ENCODE results near the gene RIN1. TPM values are rescaled to one million over a fixed set of nuclear protein-coding genes. Genes with fewer than 3 reads are reported as not detected.
A peak's percentile ranks its signal among the peaks of the same experiment; 100 is the strongest.

The RIN1 gene
- total RNA-seq, 1 donor from 2014 or later = 9.5 TPM

GRCh38 chr11:66310324-66310723, 25.9 kb downstream of the RIN1 start:
- peaks cover 3% of the 10 kb centered on the region for H3K4me1 Mint-ChIP-seq (ENCODE audit: unreplicated experiment)
- H3K27me3 Mint-ChIP-seq = peaks cover 14% of the 10 kb centered on the region
- no peaks in the 10 kb centered on the region for H3K36me3 Mint-ChIP-seq
- no peaks in the 10 kb centered on the region for H3K9me3 Mint-ChIP-seq
- no peak overlapping the region for H3K4me3 Mint-ChIP-seq
- DNase-seq (ENCODE audit: extremely low spot score, unreplicated experiment) = no peak
- no peak for TF ChIP-seq CTCF (conservative IDR thresholded peaks at IDR 0.05)
- no peak overlapping the region for H3K27ac Mint-ChIP-seq

- Mint-ChIP-seq H3K27ac (no peak overlapping the region), H3K4me3 (peak overlapping the region; percentile 45), H3K4me1 (ENCODE audit: unreplicated experiment) (no peaks in the 10 kb centered on the region), H3K9me3 (no peaks in the 10 kb centered on the region), H3K36me3 (no peaks in the 10 kb centered on the region), H3K27me3 (peaks cover 13% of the 10 kb centered on the region)
- no peak for DNase-seq (ENCODE audit: extremely low spot score, unreplicated experiment)
- no peak for TF ChIP-seq CTCF (conservative IDR thresholded peaks at IDR 0.05)
Observed at GRCh38 chr11:66309475-66309874, 26.8 kb downstream of the RIN1 start.

GRCh38 chr11:66302656-66303055, 33.6 kb downstream of the RIN1 start:
- Mint-ChIP-seq H3K9me3 (no peaks in the 10 kb centered on the region), H3K4me1 (ENCODE audit: unreplicated experiment) (no peaks in the 10 kb centered on the region), H3K4me3 (no peak overlapping the region), H3K27ac (no peak overlapping the region), H3K27me3 (peaks cover 16% of the 10 kb centered on the region), H3K36me3 (no peaks in the 10 kb centered on the region)
- DNase-seq (ENCODE audit: extremely low spot score, unreplicated experiment) = no peak
- no peak for TF ChIP-seq CTCF (conservative IDR thresholded peaks at IDR 0.05)

- no peak overlapping the region for H3K4me3 Mint-ChIP-seq
- no peak for TF ChIP-seq CTCF (conservative IDR thresholded peaks at IDR 0.05)
Observed at GRCh38 chr11:66299186-66299585, 37.0 kb downstream of the RIN1 start.

GRCh38 chr11:66297610-66298009, 38.6 kb downstream of the RIN1 start:
- Mint-ChIP-seq H3K27me3 (peaks cover 35% of the 10 kb centered on the region), H3K4me1 (ENCODE audit: unreplicated experiment) (no peaks in the 10 kb centered on the region), H3K9me3 (no peaks in the 10 kb centered on the region), H3K4me3 (no peak overlapping the region), H3K36me3 (no peaks in the 10 kb centered on the region), H3K27ac (no peak overlapping the region)
- no peak for DNase-seq (ENCODE audit: extremely low spot score, unreplicated experiment)
- TF ChIP-seq CTCF (conservative IDR thresholded peaks at IDR 0.05) = no peak

More at GRCh38 chr11:66299186-66299585, 37.0 kb downstream of the RIN1 start:
- Mint-ChIP-seq H3K9me3 (no peaks in the 10 kb centered on the region), H3K27me3 (peaks cover 20% of the 10 kb centered on the region), H3K36me3 (no peaks in the 10 kb centered on the region), H3K27ac (no peak overlapping the region), H3K4me1 (ENCODE audit: unreplicated experiment) (no peaks in the 10 kb centered on the region)
- DNase-seq (ENCODE audit: extremely low spot score, unreplicated experiment) = no peak
